Stimulated activated CD4-positive, alpha-beta T cell treated with anti-CD3 and anti-CD28 coated beads, Interleukin-4, amount 100 ng/mL, for 1 hour (primary cell): Measurements from ENCODE around the gene TBC1D22A.

Experiments
- DNase-seq: peaks from one replicate; pipeline ENCODE4 v3.0.0-alpha.2; 2020

The TBC1D22A gene

DNA sequence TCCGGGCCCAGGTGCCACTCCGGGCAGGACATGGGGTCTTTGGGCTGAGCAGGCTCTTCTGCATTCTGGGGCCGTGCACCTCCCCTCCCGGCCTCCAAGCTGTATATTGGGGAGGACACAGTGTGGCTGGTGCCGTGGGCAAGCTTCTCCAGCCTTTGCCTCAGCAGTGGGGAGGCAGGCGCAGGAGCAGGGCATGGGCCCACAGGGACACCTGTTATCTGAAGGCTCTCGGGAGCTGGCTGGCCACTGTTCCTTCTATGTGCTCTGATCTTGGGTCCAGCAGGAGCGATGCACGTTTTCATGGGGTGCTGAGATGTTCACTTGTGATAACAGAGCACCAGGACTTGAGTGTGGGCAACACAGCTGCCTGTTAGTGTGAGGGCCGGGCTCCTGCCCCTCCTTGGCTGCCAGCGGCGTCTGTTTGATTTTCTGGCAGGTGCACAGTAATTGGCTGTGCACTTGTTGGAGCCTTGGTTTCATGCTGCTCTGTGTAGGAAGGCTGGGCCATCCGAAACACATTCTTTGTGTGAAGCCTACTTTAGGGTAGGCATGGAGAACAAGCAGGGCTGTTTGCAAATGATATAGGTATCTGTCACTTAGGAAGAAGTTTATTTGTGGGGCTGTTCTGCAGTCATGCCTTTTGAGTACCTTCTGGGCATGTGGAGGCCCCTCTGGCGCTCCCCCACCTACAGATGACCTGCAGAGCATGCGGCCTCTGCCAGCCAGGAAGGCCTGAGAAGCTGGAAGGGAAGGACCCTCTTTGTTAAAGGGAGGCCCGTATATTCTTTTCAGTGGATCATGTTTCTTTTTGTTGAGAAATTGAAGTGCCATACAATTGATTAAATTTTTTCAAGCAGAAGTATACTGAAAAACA, 201.5 kb downstream of the TBC1D22A start:
- no peak for DNase-seq

GRCh38 chr22:46964773-46965550, 202.5 kb downstream of the TBC1D22A start:
- DNase-seq = no peak

DNA sequence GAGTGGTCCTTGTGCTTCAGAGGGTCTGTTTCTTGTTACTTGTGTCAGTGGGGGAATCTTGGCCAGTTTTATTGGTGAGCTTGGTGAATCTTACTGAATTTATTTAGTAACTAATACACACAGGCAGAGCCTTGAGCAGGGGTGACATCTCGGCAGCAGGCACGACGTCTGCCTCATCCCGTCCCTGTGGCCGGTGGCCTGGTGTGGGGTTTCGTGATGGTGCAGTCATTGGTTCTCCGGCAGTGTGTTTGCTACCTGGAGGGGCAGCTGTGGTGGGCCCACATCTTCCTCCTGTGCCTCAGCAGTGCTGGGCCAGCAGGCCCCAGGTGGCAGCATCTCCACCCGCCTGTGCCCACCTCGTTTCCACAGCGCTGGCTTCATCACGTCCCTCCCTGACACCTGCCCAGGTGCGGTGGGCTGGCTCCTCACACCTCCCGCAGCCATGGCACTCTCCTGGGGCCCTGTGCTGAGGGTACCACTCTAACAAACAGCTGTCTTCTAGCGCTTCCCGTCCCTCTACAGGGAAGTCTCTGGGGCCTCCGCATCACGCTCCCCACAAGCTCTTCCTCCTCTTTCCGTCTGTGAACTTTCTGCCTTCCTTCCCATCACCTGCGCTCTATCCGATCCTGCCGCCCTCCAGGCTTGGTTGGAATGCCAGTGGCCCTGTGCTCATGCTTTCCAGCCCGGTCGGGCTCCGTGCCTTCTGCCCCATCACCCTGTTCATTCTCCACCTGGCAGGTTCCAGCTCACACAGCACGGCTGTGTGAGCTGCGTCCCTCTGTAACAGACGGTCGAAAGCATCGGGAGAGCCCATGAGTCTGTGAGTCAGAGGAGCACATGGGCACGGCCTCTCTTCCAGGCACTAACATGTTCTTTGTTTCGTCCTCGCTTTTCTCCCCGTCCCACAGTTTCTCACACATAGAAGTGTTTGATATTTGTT, 203.4 kb downstream of the TBC1D22A start:
- no peak for DNase-seq

DNA sequence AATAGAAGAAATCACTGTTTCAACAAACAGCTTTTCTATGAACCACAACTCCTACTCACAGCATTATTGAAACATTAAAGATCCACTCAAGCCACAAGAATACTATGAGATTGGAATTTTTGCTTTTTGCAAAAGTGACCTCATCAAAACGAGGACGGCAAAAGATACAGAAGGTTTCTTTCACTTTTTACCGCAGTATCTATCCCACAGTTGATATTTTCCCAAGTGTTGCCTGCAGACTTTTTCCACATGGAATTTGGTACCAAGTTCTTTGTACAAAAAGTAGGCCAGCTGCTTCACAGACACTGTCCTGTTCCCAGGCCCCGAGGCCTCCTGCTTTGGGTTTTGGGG, 204.0 kb downstream of the TBC1D22A start:
- DNase-seq = no peak

DNA sequence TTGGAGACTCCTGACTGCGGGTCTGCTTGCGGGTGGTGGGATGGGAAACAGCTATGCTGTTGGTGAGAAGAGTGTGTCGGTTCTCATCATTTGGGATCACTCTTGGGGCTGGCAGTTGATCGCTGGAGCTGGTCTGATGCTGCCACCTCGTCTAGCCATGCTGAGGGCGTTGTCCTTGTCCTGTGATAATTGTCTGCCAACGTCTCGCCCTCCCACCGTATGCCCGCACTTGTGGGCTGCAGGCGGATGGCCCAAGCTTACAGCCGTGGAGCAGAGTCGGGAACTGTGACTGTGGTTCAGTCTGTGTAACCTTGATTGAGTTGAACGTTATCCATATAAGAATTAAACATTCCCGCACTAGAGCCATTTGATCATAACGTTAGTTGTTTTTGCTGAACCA, 204.4 kb downstream of the TBC1D22A start:
- DNase-seq = no peak

DNA sequence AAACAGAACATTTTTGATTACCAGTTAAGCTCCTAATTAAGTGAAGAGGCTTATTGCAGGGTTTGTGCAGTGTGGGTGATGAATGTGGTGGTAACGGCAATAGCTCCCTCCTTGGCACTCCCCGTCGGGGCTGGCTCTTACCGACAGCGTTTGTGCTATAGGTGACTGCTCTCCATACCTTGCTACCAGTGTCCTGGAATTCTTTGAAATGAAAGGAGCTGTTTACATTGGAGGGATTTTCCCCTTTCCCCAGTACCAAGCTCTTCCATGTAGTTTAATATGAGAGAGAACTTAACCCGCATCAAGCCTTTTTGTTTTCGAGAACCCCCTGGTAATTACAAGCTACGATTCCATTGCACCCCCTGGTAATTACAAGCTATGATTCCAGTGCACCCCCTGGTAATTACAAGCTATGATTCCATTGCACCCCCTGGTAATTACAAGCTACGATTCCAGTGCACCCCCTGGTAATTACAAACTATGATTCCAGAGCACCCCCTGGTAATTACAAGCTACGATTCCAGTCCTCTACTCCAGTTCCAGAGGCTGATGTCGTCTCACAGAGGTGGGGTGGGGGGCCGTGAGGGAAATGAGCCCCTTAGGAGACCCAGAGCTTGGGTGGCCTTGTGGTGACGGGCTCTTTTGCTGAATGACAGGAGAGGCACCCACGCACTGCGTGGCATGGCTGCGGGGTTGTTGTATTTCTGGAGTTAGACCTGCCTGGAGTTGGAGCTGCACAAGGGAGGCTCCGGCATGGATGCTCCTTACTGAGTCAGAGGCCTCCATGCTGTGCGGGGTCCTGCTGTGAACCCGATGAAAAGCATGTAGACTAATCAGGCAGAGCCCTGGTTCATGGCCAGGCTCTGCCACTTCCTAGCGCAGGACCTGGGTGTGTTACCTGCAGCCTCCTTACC, 205.3 kb downstream of the TBC1D22A start:
- no peak for DNase-seq

DNA sequence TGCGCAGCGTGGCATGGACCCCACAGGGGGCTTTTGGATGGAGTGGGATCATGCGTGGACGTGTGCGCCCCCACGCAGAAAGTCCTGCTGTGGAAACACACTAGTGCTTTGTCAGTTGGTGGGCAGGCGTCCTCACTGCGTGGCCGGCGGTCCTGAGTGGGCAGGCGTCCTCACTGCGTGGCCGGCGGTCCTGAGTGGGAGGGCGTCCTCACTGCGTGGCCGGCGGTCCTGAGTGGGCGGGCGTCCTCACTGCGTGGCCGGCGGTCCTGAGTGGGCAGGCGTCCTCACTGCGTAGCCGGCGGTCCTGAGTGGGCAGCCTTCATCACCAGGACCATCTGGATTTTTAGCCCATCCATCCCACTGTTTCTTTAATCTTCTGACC, 205.9 kb downstream of the TBC1D22A start:
- DNase-seq = no peak

DNA sequence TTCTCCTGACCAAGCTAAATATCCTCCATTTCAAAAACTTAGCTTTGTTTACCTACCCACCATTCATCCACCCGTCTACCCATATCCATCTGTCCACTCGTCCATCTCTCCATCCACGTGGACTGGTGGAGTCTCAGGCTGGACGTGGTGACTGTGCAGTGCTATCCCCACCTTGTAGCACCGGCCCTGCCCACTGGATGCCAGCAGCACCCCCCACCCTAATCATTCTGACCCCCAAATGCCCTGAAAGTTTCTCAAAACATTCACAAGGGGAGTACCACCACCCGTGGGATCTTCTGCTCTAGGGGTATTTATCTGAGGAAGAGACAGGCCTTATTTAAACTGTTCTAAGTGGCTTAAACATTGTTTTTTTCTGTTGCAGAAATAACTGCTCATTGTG, 206.4 kb downstream of the TBC1D22A start:
- no peak for DNase-seq

- DNase-seq = no peak
These were observed 207.0 kb downstream of the TBC1D22A start for GRCh38 chr22:46969491-46969890.

GRCh38 chr22:46969961-46970360, 207.5 kb downstream of the TBC1D22A start:
- DNase-seq = no peak

DNA sequence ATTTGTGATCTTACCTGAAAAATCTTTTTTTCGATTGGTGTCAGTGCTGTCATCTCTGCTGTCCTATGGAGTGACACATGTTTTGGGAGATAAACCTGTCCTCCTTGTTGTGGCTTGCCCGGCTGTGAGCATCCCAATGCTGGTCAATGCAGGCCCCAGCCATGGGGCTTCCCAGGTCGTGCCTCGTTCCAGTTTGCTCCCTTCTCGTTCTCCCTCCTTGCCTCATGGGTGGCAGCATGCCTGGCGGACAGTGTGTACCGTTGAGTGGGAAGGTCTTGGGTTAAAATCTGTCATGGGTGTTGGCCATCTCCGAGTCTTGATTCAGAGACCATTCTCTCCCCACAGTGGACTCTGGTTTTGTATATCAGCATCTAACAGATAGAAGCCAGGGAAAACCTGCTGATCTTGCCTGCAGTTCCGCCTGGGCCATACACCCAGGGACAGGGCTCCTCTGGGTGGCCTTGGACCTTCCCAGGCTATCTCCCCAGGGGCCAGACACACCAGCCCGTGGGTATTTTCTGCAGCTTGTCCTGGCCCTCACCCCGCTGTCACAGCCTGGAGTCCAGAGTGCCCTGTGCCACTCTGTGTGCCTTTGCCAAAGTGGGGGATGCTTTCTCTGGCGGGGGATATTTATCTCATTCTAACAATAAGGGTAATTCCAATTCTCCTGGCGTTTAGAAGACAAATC, 208.1 kb downstream of the TBC1D22A start:
- DNase-seq = no peak

- DNase-seq = no peak
These were observed 208.8 kb downstream of the TBC1D22A start for GRCh38 chr22:46971099-46971763.

DNA sequence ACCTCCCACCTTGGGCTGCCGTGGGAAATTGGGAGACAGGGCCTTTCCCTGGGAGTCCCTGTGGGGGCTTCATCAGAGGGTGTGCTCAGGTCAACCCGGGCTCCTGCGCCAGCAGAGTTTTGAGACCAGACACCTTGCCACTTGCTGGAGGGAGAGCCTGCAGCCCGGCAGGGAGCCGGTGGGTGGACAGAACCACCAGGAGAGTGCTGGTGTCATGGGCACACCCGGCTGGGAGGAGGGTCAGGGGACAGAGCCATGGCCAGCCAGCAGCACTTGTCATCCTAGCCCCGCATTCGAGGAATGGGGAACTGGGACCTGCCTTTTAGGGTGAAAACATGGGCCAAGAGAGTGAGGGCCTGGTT, 209.3 kb downstream of the TBC1D22A start:
- DNase-seq = no peak

DNA sequence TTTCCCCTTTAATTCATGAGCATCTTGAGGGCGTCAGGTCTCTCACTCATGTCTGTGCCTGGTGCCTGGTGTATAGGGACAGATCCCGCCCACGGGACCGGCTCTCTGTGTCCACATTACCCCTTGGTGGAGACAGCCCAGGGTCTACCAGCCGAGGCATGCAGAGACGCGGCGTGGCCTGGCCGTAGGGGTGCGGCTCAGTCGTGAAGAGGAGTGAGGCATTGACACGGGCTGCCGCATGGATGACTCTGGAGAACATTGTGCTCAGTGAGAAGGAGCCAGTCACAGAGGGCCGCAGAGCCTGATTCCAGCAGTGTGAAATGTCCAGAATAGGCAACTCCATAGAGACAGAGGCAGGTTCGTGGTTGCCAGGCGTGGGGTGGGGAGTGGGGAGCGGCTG, 209.8 kb downstream of the TBC1D22A start:
- DNase-seq = no peak

- DNase-seq = no peak
These were observed 210.7 kb downstream of the TBC1D22A start for GRCh38 chr22:46972901-46973831.

DNA sequence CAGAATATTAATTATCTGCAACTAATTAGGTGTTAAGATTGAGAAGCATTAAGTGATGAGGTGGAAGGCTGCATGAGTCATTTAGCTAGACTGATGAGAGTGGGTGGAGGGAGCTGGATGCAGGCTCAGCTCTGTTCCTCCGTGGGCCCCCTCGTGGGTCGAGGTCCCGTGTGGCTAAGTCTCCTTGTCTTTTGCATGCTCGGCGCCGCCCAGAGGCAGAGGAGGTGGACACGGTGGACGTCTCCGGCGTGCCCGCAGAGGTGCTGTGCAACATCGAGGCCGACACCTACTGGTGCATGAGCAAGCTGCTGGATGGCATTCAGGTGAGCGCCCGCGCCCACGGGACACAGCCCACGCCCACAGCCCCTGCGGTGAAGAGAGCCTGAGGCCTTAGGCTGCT, 211.6 kb downstream of the TBC1D22A start:
- DNase-seq = no peak

DNA sequence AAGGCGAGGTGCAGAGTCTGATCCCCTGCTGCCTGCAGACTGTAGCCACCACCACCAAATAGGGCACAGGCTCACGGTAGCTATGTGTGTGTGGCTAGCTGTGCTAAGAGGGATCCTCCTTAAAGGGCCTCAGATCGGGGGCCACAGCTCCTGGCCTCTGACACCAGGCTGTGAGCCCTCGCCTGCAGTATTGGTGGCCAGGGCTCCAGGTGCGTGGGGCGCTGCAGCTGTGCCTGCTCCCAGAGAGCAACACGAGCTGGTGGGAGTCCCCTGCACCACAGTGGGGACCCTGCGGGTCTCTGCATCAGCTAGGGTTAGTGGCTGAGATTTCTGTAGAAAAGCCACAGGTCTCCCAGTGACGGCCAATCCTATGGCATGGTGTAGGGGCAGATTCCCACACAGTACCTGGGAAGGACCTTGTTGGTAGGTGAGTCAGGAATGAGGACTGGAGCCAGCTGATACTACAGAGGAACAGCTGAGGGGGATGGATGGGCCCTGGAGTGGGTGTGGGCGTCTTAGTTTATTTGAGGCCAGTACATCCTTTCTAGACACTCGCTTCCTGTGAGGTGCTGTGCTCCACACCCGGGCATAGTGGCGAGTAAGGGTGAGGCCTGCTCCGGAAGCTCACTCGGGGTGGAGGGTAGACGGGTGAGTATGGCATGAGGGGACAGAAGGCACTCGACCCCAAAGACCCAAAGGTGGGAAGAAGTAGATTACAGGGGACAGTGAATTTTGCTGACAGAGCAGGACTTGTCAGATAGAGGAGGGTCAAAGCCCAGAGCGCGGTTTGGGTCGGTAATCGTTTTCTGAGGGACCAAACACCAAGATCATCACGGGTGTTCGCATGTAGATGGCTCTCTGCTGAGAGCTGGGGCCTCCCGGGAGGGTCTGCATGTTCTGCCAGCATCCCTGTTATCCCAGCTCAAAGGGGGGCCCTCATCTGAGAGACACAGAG, 212.5 kb downstream of the TBC1D22A start:
- DNase-seq = no peak

- no peak for DNase-seq
These were observed 213.7 kb downstream of the TBC1D22A start for GRCh38 chr22:46976143-46976542.

DNA sequence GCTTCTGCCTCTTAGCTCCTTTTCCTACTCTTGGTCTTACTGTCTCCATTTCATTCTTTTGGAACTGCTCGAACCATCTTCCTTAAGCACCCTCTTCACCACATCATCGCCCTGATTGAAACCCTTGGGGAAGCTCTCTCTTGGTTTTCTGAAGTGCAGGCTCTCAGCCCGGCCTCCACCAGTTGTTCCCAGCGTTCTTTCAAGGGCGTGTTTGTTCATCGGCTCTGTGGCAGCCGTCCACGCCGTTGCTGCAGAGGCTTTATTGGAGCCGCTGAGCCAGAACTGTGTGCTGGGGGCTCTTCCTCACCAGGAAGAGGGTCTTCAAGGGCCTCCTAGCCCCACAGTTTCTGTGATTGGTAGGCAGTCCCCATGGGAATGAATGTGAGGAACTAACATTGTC, 214.1 kb downstream of the TBC1D22A start:
- DNase-seq = no peak
